DND-41 (cell line): ENCODE results near the gene MTARC2.

Experiments
- ATAC-seq: fragments of 200-7000 bp; cut with Tn5 transposase; 3 replicates; pipeline ENCODE4 v1.9.1; 2021; ENCODE audit warnings: low read depth; ENCODE audit not compliant: insufficient read depth
- DNase-seq: peaks from one replicate; pipeline ENCODE4 v3.0.0-alpha.2; 2020
- H2AFZ ChIP-seq: 2 replicates; pipeline ENCODE4 v1.6.0; 2012; ENCODE audit warnings: low read depth, low read length
- H3K27ac ChIP-seq: 2 replicates; pipeline ENCODE4 v1.5.1; 2012; ENCODE audit warnings: low read length, inconsistent platforms
- H3K27me3 ChIP-seq: fragments of 200-600 bp; sonication (generic); 2 replicates; pipeline ENCODE4 v1.6.0; 2012; ENCODE audit warnings: low read length, mild to moderate bottlenecking, inconsistent platforms; ENCODE audit not compliant: insufficient read depth, poor library complexity
- H3K36me3 ChIP-seq: 2 replicates; pipeline ENCODE4 v1.5.1; 2012; ENCODE audit warnings: low read length, inconsistent platforms; ENCODE audit not compliant: insufficient read depth
- H3K4me1 ChIP-seq: 2 replicates; pipeline ENCODE4 v1.5.1; 2012; ENCODE audit warnings: mild to moderate bottlenecking, low read length; ENCODE audit not compliant: insufficient read depth
- H3K4me2 ChIP-seq: 2 replicates; pipeline ENCODE4 v1.6.0; 2012; ENCODE audit warnings: mild to moderate bottlenecking, moderate library complexity, low read length, inconsistent platforms; ENCODE audit not compliant: insufficient read depth
- H3K4me3 ChIP-seq, 2 experiments: fragments of 200-600 bp in 1 of 2; shearing (Covaris generic) in 1 of 2; 2 replicates each; pipeline ENCODE4 v1.5.1; 2012 to 2016; ENCODE audit warnings: inconsistent platforms in 2 of 2, low read length in 2 of 2, mild to moderate bottlenecking in 2 of 2, low read depth in 1 of 2, moderate library complexity in 1 of 2
- H3K79me2 ChIP-seq: 2 replicates; pipeline ENCODE4 v1.6.0; 2012; ENCODE audit warnings: low read length, inconsistent platforms; ENCODE audit not compliant: insufficient read depth
- H3K9ac ChIP-seq: 2 replicates; pipeline ENCODE4 v1.6.0; 2012; ENCODE audit warnings: low read depth, mild to moderate bottlenecking, inconsistent platforms, low read length, moderate library complexity
- H3K9me3 ChIP-seq: 2 replicates; pipeline ENCODE4 v1.5.1; 2012; ENCODE audit warnings: low read length, moderate library complexity, mild to moderate bottlenecking, inconsistent platforms; ENCODE audit not compliant: insufficient read depth, severe bottlenecking
- H4K20me1 ChIP-seq: 2 replicates; pipeline ENCODE4 v1.6.0; 2012; ENCODE audit warnings: low read length; ENCODE audit not compliant: insufficient read depth
- CTCF ChIP-seq: IDR thresholded peaks from 2 replicates; pipeline ENCODE4 v1.5.1; 2012; ENCODE audit warnings: borderline replicate concordance, low read length, moderate library complexity, mild to moderate bottlenecking; ENCODE audit not compliant: poor library complexity, severe bottlenecking; ENCODE audit errors: extremely low read depth
- EZH2 ChIP-seq: IDR thresholded peaks from 3 replicates; pipeline ENCODE4 v1.6.1; 2012; ENCODE audit warnings: borderline replicate concordance, low read depth, mild to moderate bottlenecking, moderate library complexity, low read length, inconsistent platforms; ENCODE audit not compliant: severe bottlenecking

MTARC2 gene

GRCh38 chr1:220772846-220773245 lies 24.7 kb downstream of the MTARC2 start:
- H3K79me2 ChIP-seq, result no peaks in the 10 kb centered on the region
- no peak overlapping the region for H2AFZ ChIP-seq
- ATAC-seq (no peak), DNase-seq (no peak)
- TF ChIP-seq EZH2, result no peak
- TF ChIP-seq CTCF, result no peak
- H3K9me3 ChIP-seq, result no peaks in the 10 kb centered on the region
- H3K4me2 ChIP-seq, result no peak overlapping the region
- no peak overlapping the region for H3K4me3 ChIP-seq
- no peaks in the 10 kb centered on the region for H3K36me3 ChIP-seq
- no peaks in the 10 kb centered on the region for H3K4me1 ChIP-seq
- no peaks in the 10 kb centered on the region for H3K27me3 ChIP-seq
- H4K20me1 ChIP-seq, result no peaks in the 10 kb centered on the region
- H3K27ac ChIP-seq, result no peak overlapping the region
- H3K9ac ChIP-seq, result no peak overlapping the region

- no peak overlapping the region for H2AFZ ChIP-seq
- no peak overlapping the region for H3K9ac ChIP-seq
- TF ChIP-seq EZH2 (no peak), CTCF (peak; percentile 79)
- no peaks in the 10 kb centered on the region for H3K27me3 ChIP-seq
- no peak overlapping the region for H3K4me2 ChIP-seq
- no peak for ATAC-seq
- no peaks in the 10 kb centered on the region for H3K36me3 ChIP-seq
- no peaks in the 10 kb centered on the region for H3K79me2 ChIP-seq
- H3K27ac ChIP-seq, result no peak overlapping the region
- H3K4me1 ChIP-seq, result no peaks in the 10 kb centered on the region
- no peaks in the 10 kb centered on the region for H4K20me1 ChIP-seq
- peak; percentile 17 for DNase-seq
- H3K9me3 ChIP-seq, result no peaks in the 10 kb centered on the region
- H3K4me3 ChIP-seq, result no peak overlapping the region
These were observed 27.2 kb downstream of the MTARC2 start for GRCh38 chr1:220775240-220775853.

GRCh38 chr1:220776254-220776653 lies 28.1 kb downstream of the MTARC2 start:
- Histone ChIP-seq H2AFZ (no peak overlapping the region; the same call in 1 of the 2 replicates), H3K27ac (no peak overlapping the region)
- ATAC-seq, result no peak

More at GRCh38 chr1:220776254-220776653, 28.1 kb downstream of the MTARC2 start:
- DNase-seq, result no peak
- Histone ChIP-seq H4K20me1 (no peaks in the 10 kb centered on the region), H3K9ac (no peak overlapping the region), H3K9me3 (no peaks in the 10 kb centered on the region), H3K36me3 (no peaks in the 10 kb centered on the region), H3K4me1 (no peaks in the 10 kb centered on the region), H3K4me3 (no peak overlapping the region), H3K4me2 (no peak overlapping the region), H3K27me3 (no peaks in the 10 kb centered on the region), H3K79me2 (no peaks in the 10 kb centered on the region)
- TF ChIP-seq EZH2 (no peak), CTCF (no peak)
